ENCODE results near the gene ZCWPW1. TPM values are rescaled to one million over a fixed set of nuclear protein-coding genes. Genes with fewer than 3 reads are reported as not detected.

ZCWPW1 gene
- total and polyA plus RNA-seq, 2 of the 13 experiments (the other 11 are each of a cell fraction or from before 2014, with no cell fraction given): 2.4 to 2.5 TPM

- no peaks in the 10 kb centered on the region for H3K9me3 ChIP-seq (ENCODE audit: low read length)
- H3K9ac ChIP-seq (ENCODE audit: insufficient read depth, low read depth, low read length): no peak overlapping the region
- H3K79me2 ChIP-seq (ENCODE audit: insufficient read depth, low read length): no peaks in the 10 kb centered on the region
- WGBS (ENCODE audit: low lambda C conversion rate): 97% methylated on average over 3 of the region's 8 CpGs
- H4K20me1 ChIP-seq (ENCODE audit: insufficient read depth, low read length): no peaks in the 10 kb centered on the region
- ChIA-PET CTCF (ENCODE audit: low intra/inter-chr PET ratio, low total read pairs) (no interaction called here), POLR2A (no interaction called here)
- H3K27ac ChIP-seq (ENCODE audit: extremely low read length, insufficient read depth, low read length): no peak overlapping the region
- TF ChIP-seq ZBTB46 (CRISPR knock-in tag; IDR thresholded peaks at IDR 0.05; ENCODE audit: borderline replicate concordance) (no peak), KAT8 (CRISPR knock-in tag; IDR thresholded peaks at IDR 0.05) (no peak), KMT2B (CRISPR knock-in tag; IDR thresholded peaks at IDR 0.05) (no peak), DNMT1 (CRISPR knock-in tag; IDR thresholded peaks at IDR 0.05) (no peak), NR2F1 (CRISPR knock-in tag; IDR thresholded peaks at IDR 0.05) (no peak), ZSCAN21 (CRISPR knock-in tag; IDR thresholded peaks at IDR 0.05; ENCODE audit: borderline replicate concordance) (no peak), ZNF282 (IDR thresholded peaks at IDR 0.05; ENCODE audit: partially characterized antibody) (no peak), STAG1 (CRISPR knock-in tag; IDR thresholded peaks at IDR 0.05) (no peak)
- ATAC-seq: no peak
- no peaks in the 10 kb centered on the region for H3K27me3 ChIP-seq (ENCODE audit: control insufficient read depth in 1 of 2, insufficient read depth in 2 of 2, low read length in 2 of 2)
- no peak overlapping the region for H3K4me2 ChIP-seq (ENCODE audit: low read depth, low read length)
- intact Hi-C loops (cut with micrococcal nuclease; ENCODE audit: unreplicated experiment) (no loop called here), in situ Hi-C loops (cut with HindIII; ENCODE audit: extremely low pct_ligation_motif_present, low pct_unique_long_range_greater_than_20kb) (no loop called here)
- no peak for DNase-seq (ENCODE audit: low spot score)
- peaks cover 31 to 80% of the 10 kb centered on the region in 2 experiments for H3K36me3 ChIP-seq (replicated peaks in 1 of 2; ENCODE audit: control insufficient read depth in 1 of 2, insufficient read depth in 2 of 2, low read length in 2 of 2)
- H2AFZ ChIP-seq (ENCODE audit: low read length): no peak overlapping the region
- no peak overlapping the region for H3K4me3 ChIP-seq (replicated peaks in 1 of 3; ENCODE audit: insufficient read depth in 1 of 3, low read depth in 2 of 3, low read length in 3 of 3)
- no peak for FAIRE-seq
- BruUV-seq (replicated peaks): no TSS peak
- no peaks in the 10 kb centered on the region for H3K4me1 ChIP-seq (ENCODE audit: insufficient read depth, low read length)
Observed at GRCh38 chr7:100356416-100357068, 72.0 kb downstream of the ZCWPW1 start.

All from HepG2 (cell line).